NCI-H2029 (cell line): ENCODE results near the gene HSPB2.
A peak's percentile ranks its signal among the peaks of the same experiment; 100 is the strongest.

ENCODE experiments used
- DNase-seq: peaks from one replicate; lab custom pipeline; 2025; lab: John Stamatoyannopoulos, UW

HSPB2 gene

GRCh38 chr11:111938687-111939160, 26.2 kb downstream of the HSPB2 start:
- no peak for DNase-seq

- DNase-seq: no peak
These were observed 27.5 kb downstream of the HSPB2 start for GRCh38 chr11:111939836-111940604.

- DNase-seq: peak; percentile 17
These were observed 29.4 kb downstream of the HSPB2 start for GRCh38 chr11:111941963-111942362.

GRCh38 chr11:111942829-111943228, 30.3 kb downstream of the HSPB2 start:
- no peak for DNase-seq

GRCh38 chr11:111944139-111944538, 31.6 kb downstream of the HSPB2 start:
- DNase-seq: no peak

GRCh38 chr11:111944651-111945051, 32.1 kb downstream of the HSPB2 start:
- no peak for DNase-seq

- no peak for DNase-seq
These were observed 32.7 kb downstream of the HSPB2 start for GRCh38 chr11:111945198-111945597.

- no peak for DNase-seq
These were observed 34.0 kb downstream of the HSPB2 start for GRCh38 chr11:111946499-111946898.

- DNase-seq: no peak
These were observed 34.6 kb downstream of the HSPB2 start for GRCh38 chr11:111947143-111947542.

GRCh38 chr11:111949519-111950426, 37.2 kb downstream of the HSPB2 start:
- DNase-seq: no peak

- DNase-seq: no peak
These were observed 39.0 kb downstream of the HSPB2 start for GRCh38 chr11:111951565-111951964.

- DNase-seq: no peak
These were observed 41.6 kb downstream of the HSPB2 start for GRCh38 chr11:111954154-111954553.

GRCh38 chr11:111957663-111958444, 45.3 kb downstream of the HSPB2 start:
- no peak for DNase-seq

- no peak for DNase-seq
These were observed 48.4 kb downstream of the HSPB2 start for GRCh38 chr11:111960916-111961315.

GRCh38 chr11:111961389-111962300, 49.1 kb downstream of the HSPB2 start:
- no peak for DNase-seq
